Upper lobe of right lung (tissue), 1 donor: ENCODE data around the gene PIPOX. TPM values are rescaled to one million over a fixed set of nuclear protein-coding genes. Genes with fewer than 3 reads are reported as not detected.

Experiments
- ATAC-seq: fragments of 200-7000 bp; cut with Tn5 transposase; one replicate; pipeline ENCODE4 v1.9.1; 2020; ENCODE audit warnings: mild to moderate bottlenecking, moderate library complexity
- DNase-seq: peaks from one replicate; pipeline ENCODE4 v3.0.0-alpha.2; 2020
- H3K27ac ChIP-seq: fragments of 200-600 bp; one replicate; pipeline ENCODE4 v1.8.0; 2022
- H3K27me3 ChIP-seq: fragments of 200-600 bp; one replicate; pipeline ENCODE4 v1.8.0; 2022; ENCODE audit warnings: mild to moderate bottlenecking
- H3K36me3 ChIP-seq: fragments of 200-600 bp; one replicate; pipeline ENCODE4 v1.8.0; 2022
- H3K4me1 ChIP-seq: fragments of 200-600 bp; one replicate; pipeline ENCODE4 v1.8.0; 2022
- H3K4me3 ChIP-seq: fragments of 200-600 bp; one replicate; pipeline ENCODE4 v1.8.0; 2022; ENCODE audit warnings: mild to moderate bottlenecking
- H3K9me3 ChIP-seq: fragments of 200-600 bp; one replicate; pipeline ENCODE4 v1.8.0; 2022
- CTCF ChIP-seq: fragments of 200-600 bp; IDR thresholded peaks from one replicate; pipeline ENCODE4 v1.8.0; 2022; ENCODE audit warnings: antibody characterized with exemption
- intact Hi-C: fragments of 100-400 bp; cut with DNase I; formaldehyde crosslinking; loops from one replicate; pipeline ENCODE4 v1.11.0; 2022
- total RNA-seq: library from RNA; stranded (reverse); fragmentation: NEBNext Ultra II Directional; extraction: Animal tissue kit (Norgen Biotek cat#: 25700); gene quantifications from one replicate; pipeline ENCODE4 v1.2.1, GENCODE V29; 2021
- donor health status: DM: no; HTN: yes; CAD: no; lungs with severe emphysema.

Gene PIPOX
- total RNA-seq, 1 donor from 2014 or later: 0.87 TPM

GRCh38 chr17:29073045-29073444, 30.1 kb downstream of the PIPOX start:
- intact Hi-C loops: no loop called here
- TF ChIP-seq CTCF: no peak
- Histone ChIP-seq H3K27ac (no peak overlapping the region), H3K9me3 (no peaks in the 10 kb centered on the region), H3K27me3 (no peaks in the 10 kb centered on the region), H3K36me3 (no peaks in the 10 kb centered on the region), H3K4me3 (no peak overlapping the region), H3K4me1 (no peaks in the 10 kb centered on the region)
- DNase-seq: no peak
- no peak for ATAC-seq

GRCh38 chr17:29073520-29073919, 30.6 kb downstream of the PIPOX start:
- Histone ChIP-seq H3K4me3 (no peak overlapping the region), H3K27me3 (no peaks in the 10 kb centered on the region), H3K4me1 (no peaks in the 10 kb centered on the region), H3K36me3 (no peaks in the 10 kb centered on the region), H3K27ac (no peak overlapping the region), H3K9me3 (no peaks in the 10 kb centered on the region)
- TF ChIP-seq CTCF: no peak
- no peak for DNase-seq
- intact Hi-C loops: no loop called here
- ATAC-seq: no peak

DNA sequence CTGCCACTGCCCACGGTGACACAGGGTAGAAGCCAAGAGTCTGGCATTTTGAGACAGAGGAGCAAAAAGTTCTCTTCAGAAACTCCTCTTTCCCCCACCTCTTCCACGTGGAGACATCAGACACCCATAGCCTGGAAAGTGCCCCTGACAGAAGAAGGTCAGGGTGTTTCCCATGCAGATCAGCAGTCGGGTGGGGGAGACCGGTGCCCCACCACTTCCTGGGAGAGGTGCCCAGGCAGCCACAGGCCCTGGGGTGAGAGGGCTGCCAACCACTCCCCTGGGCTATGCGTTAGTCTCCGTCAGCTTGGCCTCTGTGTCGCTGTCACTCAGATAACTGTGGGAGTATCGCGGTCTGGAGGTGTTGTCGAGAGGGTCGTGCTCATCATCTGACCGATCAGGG, 31.5 kb downstream of the PIPOX start:
- ATAC-seq (no peak), DNase-seq (no peak)
- Histone ChIP-seq H3K4me1 (no peaks in the 10 kb centered on the region), H3K4me3 (no peak overlapping the region), H3K27ac (no peak overlapping the region), H3K27me3 (no peaks in the 10 kb centered on the region), H3K9me3 (no peaks in the 10 kb centered on the region), H3K36me3 (peaks cover 8% of the 10 kb centered on the region)
- TF ChIP-seq CTCF: no peak
- intact Hi-C loops: no loop called here

DNA sequence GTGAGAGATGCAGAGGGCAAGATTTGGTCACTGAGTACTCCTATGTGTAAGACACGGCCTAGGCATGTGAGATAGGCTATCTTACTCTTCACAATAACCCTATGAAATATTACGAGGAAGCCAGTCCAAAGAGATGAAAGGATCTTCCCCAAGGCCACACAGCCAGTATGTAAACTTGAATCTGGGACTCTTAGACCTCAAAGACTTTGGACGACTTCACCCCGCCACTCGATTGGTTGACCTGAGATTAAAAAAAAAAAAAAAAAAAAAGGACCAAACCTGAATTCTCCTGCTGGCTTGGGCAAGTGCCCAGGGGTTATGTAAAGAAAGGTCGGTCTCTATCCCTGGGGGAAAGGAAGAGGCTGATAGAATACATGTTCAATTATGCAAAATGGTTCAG, 33.1 kb downstream of the PIPOX start:
- no peak overlapping the region for H3K4me3 ChIP-seq
- ATAC-seq (no peak), DNase-seq (no peak)
- H3K9me3 ChIP-seq: no peaks in the 10 kb centered on the region
- no peaks in the 10 kb centered on the region for H3K4me1 ChIP-seq
- no peaks in the 10 kb centered on the region for H3K27me3 ChIP-seq
- intact Hi-C loops: no loop called here
- no peak overlapping the region for H3K27ac ChIP-seq
- peaks cover 24% of the 10 kb centered on the region for H3K36me3 ChIP-seq
- TF ChIP-seq CTCF: no peak

- H3K36me3 ChIP-seq: peaks cover 28% of the 10 kb centered on the region
- no peak for DNase-seq
- H3K27me3 ChIP-seq: no peaks in the 10 kb centered on the region
- TF ChIP-seq CTCF: no peak
- no peaks in the 10 kb centered on the region for H3K9me3 ChIP-seq
- intact Hi-C loops: no loop called here
- H3K4me3 ChIP-seq: no peak overlapping the region
- H3K4me1 ChIP-seq: no peaks in the 10 kb centered on the region
- peak; percentile 24 for ATAC-seq
- no peak overlapping the region for H3K27ac ChIP-seq
Measured at GRCh38 chr17:29076722-29077121, 33.8 kb downstream of the PIPOX start.

- no peaks in the 10 kb centered on the region for H3K27me3 ChIP-seq
- intact Hi-C loops: no loop called here
- no peak for TF ChIP-seq CTCF
- H3K9me3 ChIP-seq: no peaks in the 10 kb centered on the region
- ATAC-seq (no peak), DNase-seq (no peak)
- no peaks in the 10 kb centered on the region for H3K4me1 ChIP-seq
- no peak overlapping the region for H3K27ac ChIP-seq
- peaks cover 34% of the 10 kb centered on the region for H3K36me3 ChIP-seq
- no peak overlapping the region for H3K4me3 ChIP-seq
Measured at GRCh38 chr17:29077320-29077719, 34.4 kb downstream of the PIPOX start.
